ENCODE measurements around the gene VPS4B. TPM values are rescaled to one million over a fixed set of nuclear protein-coding genes. Genes with fewer than 3 reads are reported as not detected.
A peak's percentile ranks its signal among the peaks of the same experiment; 100 is the strongest.

Gene VPS4B
- total RNA-seq, 2 donors from 2014 or later, result 21.4 to 28.5 TPM

DNA sequence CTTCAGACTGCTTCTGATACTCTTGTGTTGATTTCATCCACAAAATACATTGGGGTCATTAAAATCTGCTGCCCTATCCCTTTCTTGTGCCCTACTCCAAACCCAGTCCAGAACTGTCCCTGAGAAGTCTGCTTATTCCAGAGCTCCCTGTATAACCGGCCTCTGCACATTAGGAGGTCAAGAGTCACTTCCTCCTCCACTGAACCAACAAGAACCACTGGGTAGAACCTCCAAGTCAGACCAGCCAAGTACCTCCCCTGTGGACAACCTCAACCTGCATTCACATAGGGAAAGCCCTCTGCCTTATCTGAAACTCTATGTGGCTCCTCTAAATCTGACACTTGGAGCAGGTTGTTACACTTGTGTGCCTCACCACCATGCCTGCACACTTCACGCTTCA lies 77.4 kb downstream of the VPS4B start:
- DNase-seq (no peak), ATAC-seq (no peak)
- intact Hi-C loops (cut with DNase I), result loop anchor here in 1 of 2 donors (5.0 kb wide), 1 partner anchor 92 kb away; no protein-coding TSS in a partner anchor

DNA sequence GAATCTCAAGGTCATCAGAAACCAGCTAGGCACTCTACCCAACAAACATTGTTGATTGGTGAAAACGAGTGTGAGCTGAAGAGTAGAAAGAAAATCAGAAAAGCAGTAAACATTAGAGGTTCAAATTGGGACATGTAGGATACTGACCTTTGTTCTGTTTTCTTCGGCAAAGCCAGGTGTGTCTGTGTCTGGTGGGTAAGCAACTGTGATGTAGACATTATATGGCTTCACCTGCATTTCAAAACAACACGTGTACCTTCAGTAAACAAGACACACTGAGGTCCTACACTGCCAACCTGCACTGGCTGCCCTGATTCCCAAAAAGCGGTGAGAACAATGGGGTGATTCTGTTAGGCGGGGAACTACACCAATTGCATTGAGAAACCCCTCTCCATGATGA lies 78.0 kb downstream of the VPS4B start:
- intact Hi-C loops (cut with DNase I), result loop anchor here in 1 of 2 donors (5.0 kb wide), 1 partner anchor 93 kb away; no protein-coding TSS in a partner anchor
- no peak for ATAC-seq
- no peak for DNase-seq

DNA sequence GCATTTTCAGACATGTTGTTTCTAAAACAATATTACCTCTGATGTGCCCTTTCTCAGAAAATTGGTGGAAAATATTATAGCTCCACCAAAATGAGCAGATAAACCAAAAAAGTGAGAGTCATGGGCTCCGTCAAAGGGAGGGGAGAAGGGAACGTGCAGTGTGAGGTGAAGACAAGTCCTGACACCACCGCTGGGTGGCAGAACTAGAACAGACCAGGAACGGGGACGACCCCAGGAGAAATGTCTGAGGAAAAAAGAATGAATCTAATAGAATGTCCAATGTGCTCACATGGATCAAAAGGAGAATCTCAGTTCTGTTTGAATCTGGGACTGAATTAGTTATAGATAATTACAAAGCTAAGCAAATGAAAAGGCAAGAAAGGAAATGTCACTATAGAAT lies 80.1 kb downstream of the VPS4B start:
- ATAC-seq, result peak; percentile 54 to 60

GRCh38 chr18:63339920-63340484 lies 82.3 kb downstream of the VPS4B start:
- DNase-seq (no peak), ATAC-seq (no peak)
- intact Hi-C loops (cut with DNase I), result loop anchor here in 1 of 2 donors (5.0 kb wide), 1 partner anchor 97 kb away; no protein-coding TSS in a partner anchor

More for the DNA sequence above, 80.1 kb downstream of the VPS4B start:
- DNase-seq, result peak; percentile 36
- intact Hi-C loops (cut with DNase I), result loop anchor here (2.0 to 5.0 kb wide), 2 partner anchors 95 to 97 kb away; no protein-coding TSS in a partner anchor

Other genes with a start within 250 kb of the VPS4B start
- 10 to 100 TPM; 10.1 to 11.6 TPM for gene BCL2, start 102.7 kb downstream of the VPS4B start, total RNA-seq
- 10 to 100 TPM; 48.0 to 58.1 TPM for gene KDSR, start 55.3 kb downstream of the VPS4B start, total RNA-seq
- not detected for gene SERPINB5, start 54.5 kb upstream of the VPS4B start, total RNA-seq
- not detected for gene SERPINB12, start 119.9 kb upstream of the VPS4B start, total RNA-seq
- gene SERPINB13, start 164.9 kb upstream of the VPS4B start, total RNA-seq, result not detected
- gene SERPINB4, start 221.8 kb upstream of the VPS4B start, total RNA-seq, result not detected
- gene SERPINB3, start 239.4 kb upstream of the VPS4B start, total RNA-seq, result not detected